H54 (cell line): ENCODE measurements around the gene GPR153.
"Not testable (repeated sequence)": the region's sequence is repeated elsewhere in the genome, so short reads cannot be mapped to it uniquely, and the experiment has no call there.

Experiments
- DNase-seq: peaks from one replicate; pipeline ENCODE4 v3.0.0; 2011; ENCODE audit warnings: low spot score, mixed read lengths; ENCODE audit not compliant: insufficient read length
- FAIRE-seq: peaks from 3 replicates; lab custom pipeline; 2011; peaks lifted over from hg19 to GRCh38; lab: Jason Lieb, UNC
- POLR2A ChIP-seq: IDR thresholded peaks from 2 replicates; pipeline ENCODE4 v1.6.1; 2011; ENCODE audit warnings: low read depth, mild to moderate bottlenecking, low read length

GPR153 gene

DNA sequence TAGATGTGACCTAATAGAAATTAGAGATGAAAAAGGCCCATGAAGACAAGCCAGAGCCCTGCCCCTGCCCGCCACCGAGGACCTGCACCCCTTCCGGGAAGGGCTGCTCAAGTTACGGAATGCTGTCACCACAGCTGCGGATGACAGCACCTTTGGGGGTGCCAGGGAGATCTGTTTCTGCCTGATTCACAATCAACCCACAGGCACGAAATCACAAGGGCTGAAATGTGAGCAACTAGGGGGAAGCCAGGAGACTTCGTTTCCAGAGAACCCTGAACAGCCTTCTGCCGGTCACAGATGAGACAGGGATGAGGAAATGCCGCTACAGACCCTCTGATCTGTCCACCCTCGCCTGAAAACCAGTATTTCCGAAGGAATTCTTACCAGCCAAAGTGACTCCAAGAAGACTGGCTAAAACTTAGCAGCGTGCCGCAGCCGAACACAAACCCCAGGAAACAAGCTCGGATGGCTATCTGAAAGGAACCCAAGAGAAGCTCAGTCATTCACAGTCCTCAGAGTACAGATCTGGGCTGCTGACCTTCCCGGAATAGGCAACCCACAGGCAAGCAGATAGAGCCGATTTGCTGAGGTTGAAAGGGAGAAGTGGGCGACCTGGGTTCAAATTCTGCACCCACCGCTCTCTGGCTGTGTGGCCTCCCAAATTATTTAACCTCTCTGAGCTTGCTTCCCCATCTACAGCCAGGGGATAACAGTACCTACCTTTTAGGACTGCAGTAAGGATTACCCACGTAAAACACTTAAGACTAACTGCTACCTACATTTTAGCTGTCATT, 26.2 kb downstream of the GPR153 start:
- FAIRE-seq: no peak
- no peak for DNase-seq
- TF ChIP-seq POLR2A: no peak

GRCh38 chr1:6233376-6233775, 27.5 kb downstream of the GPR153 start:
- no peak for FAIRE-seq
- no peak for TF ChIP-seq POLR2A
- DNase-seq: no peak

GRCh38 chr1:6225651-6226050, 35.2 kb downstream of the GPR153 start:
- DNase-seq (no peak), FAIRE-seq (no peak)
- TF ChIP-seq POLR2A: no peak

GRCh38 chr1:6224718-6225117, 36.2 kb downstream of the GPR153 start:
- FAIRE-seq (no peak), DNase-seq (no peak)

DNA sequence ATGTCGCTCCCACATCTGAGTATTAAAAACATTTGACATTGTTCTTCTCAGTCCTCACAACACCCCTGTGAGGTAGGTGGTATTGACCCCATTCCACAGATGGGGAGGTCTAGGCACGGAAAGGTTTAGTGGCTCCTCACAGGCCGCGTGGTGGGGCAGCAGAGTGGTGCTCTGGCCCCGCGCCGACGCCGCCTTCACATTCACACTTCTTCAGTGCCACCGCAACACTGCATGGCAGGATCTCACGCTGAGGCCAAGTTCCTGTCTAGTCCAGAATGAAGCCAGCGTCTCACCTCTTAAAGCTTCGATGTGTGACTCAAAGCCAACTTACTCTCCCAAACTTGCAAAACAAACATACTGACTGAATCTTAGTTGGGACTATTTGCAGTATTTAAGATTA, 37.3 kb downstream of the GPR153 start:
- DNase-seq (no peak), FAIRE-seq (no peak)
- TF ChIP-seq POLR2A: no peak

More at GRCh38 chr1:6224718-6225117, 36.2 kb downstream of the GPR153 start:
- no peak for TF ChIP-seq POLR2A

- no peak for TF ChIP-seq POLR2A
- DNase-seq (no peak), FAIRE-seq (no peak)
These were observed 38.3 kb downstream of the GPR153 start for GRCh38 chr1:6222636-6223035.

- TF ChIP-seq POLR2A: no peak
- no peak for FAIRE-seq
- DNase-seq: no peak
These were observed 39.6 kb downstream of the GPR153 start for GRCh38 chr1:6221210-6221784.

GRCh38 chr1:6220236-6220635, 40.7 kb downstream of the GPR153 start:
- FAIRE-seq (no peak), DNase-seq (no peak)
- TF ChIP-seq POLR2A: no peak

DNA sequence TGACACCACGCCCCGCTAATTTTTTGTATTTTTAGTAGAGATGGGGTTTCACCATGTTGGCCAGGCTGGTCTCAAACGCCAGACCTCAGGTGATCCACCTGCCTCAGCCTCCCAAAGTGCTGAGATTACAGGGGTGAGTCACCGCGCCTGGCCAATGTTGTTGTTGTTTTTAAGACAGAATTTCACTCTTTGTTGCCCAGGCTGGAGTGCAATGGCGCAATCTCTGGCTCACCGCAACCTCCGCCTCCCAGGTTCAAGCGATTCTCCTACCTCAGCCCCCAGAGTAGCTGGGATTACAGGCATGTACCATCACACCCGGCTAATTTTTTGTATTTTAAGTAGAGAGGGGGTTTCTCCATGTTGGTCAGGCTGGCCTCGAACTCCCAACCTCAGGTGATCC, 41.3 kb downstream of the GPR153 start:
- not testable (repeated sequence) for DNase-seq, FAIRE-seq

- no peak for TF ChIP-seq POLR2A
- DNase-seq (no peak), FAIRE-seq (no peak)
These were observed 42.3 kb downstream of the GPR153 start for GRCh38 chr1:6218375-6219164.

GRCh38 chr1:6212193-6212959, 48.5 kb downstream of the GPR153 start:
- TF ChIP-seq POLR2A: no peak

DNA sequence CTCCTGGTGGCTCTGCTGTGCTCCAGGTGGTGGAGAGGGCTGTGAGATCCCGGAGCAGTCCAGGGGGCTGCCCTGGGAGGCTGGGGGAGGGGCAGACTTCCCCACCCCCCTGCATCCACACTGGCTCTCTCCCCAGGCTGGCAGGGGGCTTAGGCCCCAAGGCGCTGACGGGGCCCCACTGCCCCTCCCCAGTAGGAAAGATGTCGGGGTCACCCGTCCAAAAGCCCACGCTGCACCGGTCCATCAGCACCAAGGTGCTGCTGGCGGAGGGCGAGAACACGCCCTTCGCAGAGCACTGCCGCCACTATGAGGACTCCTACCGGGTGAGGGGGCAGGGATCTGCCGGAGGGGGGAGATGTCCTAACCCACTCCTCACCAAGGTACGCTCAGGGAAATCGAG, 49.2 kb downstream of the GPR153 start:
- no peak for DNase-seq
- no peak for FAIRE-seq
- TF ChIP-seq POLR2A: no peak

More at GRCh38 chr1:6212193-6212959, 48.5 kb downstream of the GPR153 start:
- DNase-seq: no peak
- FAIRE-seq: no peak

DNA sequence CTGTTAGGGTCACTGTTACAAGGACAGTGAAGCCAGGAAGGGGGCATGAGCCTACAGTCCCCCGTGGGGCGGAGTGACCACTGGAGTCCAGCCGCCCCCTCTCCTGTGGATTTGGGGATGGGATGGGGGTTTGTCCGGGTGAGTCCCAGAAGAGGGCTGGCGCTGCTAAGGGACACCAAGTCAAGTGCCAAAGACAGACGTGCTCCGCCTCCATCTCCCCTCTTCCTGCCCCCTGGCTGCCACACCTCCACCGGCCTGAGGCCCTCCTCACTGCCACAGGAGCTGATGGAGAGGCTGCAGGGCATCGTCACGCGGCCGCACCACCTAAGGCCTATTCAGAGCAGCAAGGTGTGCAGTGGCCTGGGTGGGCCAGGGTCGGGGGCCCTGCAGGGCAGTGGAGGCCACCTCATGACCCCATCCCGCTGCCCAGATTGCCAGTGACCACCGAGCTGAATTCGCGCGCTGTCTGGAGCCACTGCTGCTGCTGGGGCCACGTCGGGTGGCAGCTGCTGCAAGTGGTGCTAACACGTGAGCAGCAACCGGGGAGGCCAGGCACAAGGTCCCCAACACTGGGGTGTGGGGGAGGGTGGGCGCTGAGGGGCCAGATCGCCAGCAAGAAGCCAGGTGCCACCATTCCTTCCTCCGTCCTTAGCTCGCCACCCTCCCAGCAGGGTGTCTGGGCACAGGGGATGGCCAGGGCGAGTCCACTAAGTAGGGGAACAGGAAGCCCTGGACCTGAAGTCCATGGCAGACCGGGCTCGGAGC, 50.1 kb downstream of the GPR153 start:
- DNase-seq (no peak), FAIRE-seq (no peak)
- TF ChIP-seq POLR2A: no peak
